H9 (cell line): ENCODE measurements around the gene TPX2. TPM values are rescaled to one million over a fixed set of nuclear protein-coding genes. Genes with fewer than 3 reads are reported as not detected.

Source experiments
- DNase-seq: peaks from one replicate; pipeline ENCODE4 v3.0.0-alpha.2; 2017
- H2AFZ ChIP-seq: one replicate; pipeline ENCODE4 v1.6.1; 2013; ENCODE audit warnings: mild to moderate bottlenecking, low read length, control low read depth, moderate library complexity
- H2AK5ac ChIP-seq: 2 replicates; pipeline ENCODE4 v1.6.1; 2013; ENCODE audit warnings: low read length, control low read depth, mixed read lengths; ENCODE audit not compliant: insufficient read length
- H2BK120ac ChIP-seq: one replicate; pipeline ENCODE4 v1.6.1; 2013; ENCODE audit warnings: low read depth, mild to moderate bottlenecking, low read length, control low read depth, inconsistent platforms; ENCODE audit not compliant: poor library complexity, severe bottlenecking
- H2BK12ac ChIP-seq: 2 replicates; pipeline ENCODE4 v1.6.1; 2013; ENCODE audit warnings: low read length, control low read depth, mixed read lengths, low read depth; ENCODE audit not compliant: insufficient read length
- H2BK15ac ChIP-seq: 2 replicates; pipeline ENCODE4 v1.6.1; 2013; ENCODE audit warnings: low read depth, low read length, control low read depth
- H2BK20ac ChIP-seq: one replicate; pipeline ENCODE4 v1.6.1; 2013; ENCODE audit warnings: low read depth, mild to moderate bottlenecking, low read length, control low read depth, inconsistent platforms; ENCODE audit not compliant: poor library complexity, severe bottlenecking
- H2BK5ac ChIP-seq: 2 replicates; pipeline ENCODE4 v1.6.1; 2013; ENCODE audit warnings: low read length, control low read depth, mixed read lengths; ENCODE audit not compliant: insufficient read length
- H3K14ac ChIP-seq: 2 replicates; pipeline ENCODE4 v1.6.1; 2013; ENCODE audit warnings: low read length, control low read depth; ENCODE audit not compliant: insufficient read depth
- H3K18ac ChIP-seq: 2 replicates; pipeline ENCODE4 v1.6.1; 2013; ENCODE audit warnings: low read depth, mild to moderate bottlenecking, mixed read lengths, low read length, control low read depth; ENCODE audit not compliant: insufficient read length
- H3K23ac ChIP-seq: 2 replicates; pipeline ENCODE4 v1.6.1; 2013; ENCODE audit warnings: low read length, control low read depth, mixed read lengths, low read depth; ENCODE audit not compliant: insufficient read length
- H3K23me2 ChIP-seq: 2 replicates; pipeline ENCODE4 v1.6.1; 2013; ENCODE audit warnings: low read depth, mild to moderate bottlenecking, mixed read lengths, low read length, control low read depth; ENCODE audit not compliant: insufficient read length, poor library complexity, severe bottlenecking
- H3K27ac ChIP-seq: 2 replicates; pipeline ENCODE4 v1.5.1; 2013; ENCODE audit warnings: low read length, control low read depth, mixed read lengths, low read depth; ENCODE audit not compliant: insufficient read length
- H3K27me3 ChIP-seq: 2 replicates; pipeline ENCODE4 v1.6.1; 2013; ENCODE audit warnings: low read length, control low read depth, inconsistent platforms; ENCODE audit not compliant: insufficient read depth
- H3K4ac ChIP-seq: 2 replicates; pipeline ENCODE4 v1.6.1; 2013; ENCODE audit warnings: low read depth, mild to moderate bottlenecking, control low read depth, inconsistent platforms, low read length, moderate library complexity
- H3K4me1 ChIP-seq: 2 replicates; pipeline ENCODE4 v1.6.1; 2013; ENCODE audit warnings: low read length, control low read depth, inconsistent platforms; ENCODE audit not compliant: insufficient read depth
- H3K4me2 ChIP-seq: 2 replicates; pipeline ENCODE4 v1.6.1; 2013; ENCODE audit warnings: low read length, control low read depth, mixed read lengths; ENCODE audit not compliant: insufficient read length, insufficient read depth
- H3K56ac ChIP-seq: 2 replicates; pipeline ENCODE4 v1.6.1; 2013; ENCODE audit warnings: low read depth, mild to moderate bottlenecking, mixed read lengths, low read length, control low read depth; ENCODE audit not compliant: insufficient read length
- H3K79me1 ChIP-seq: 2 replicates; pipeline ENCODE4 v1.6.1; 2013; ENCODE audit warnings: low read depth, mild to moderate bottlenecking, moderate library complexity, low read length, control low read depth, inconsistent platforms; ENCODE audit not compliant: insufficient read depth, poor library complexity, severe bottlenecking
- H3K79me2 ChIP-seq: 2 replicates; pipeline ENCODE4 v1.6.1; 2013; ENCODE audit warnings: low read length, control low read depth, inconsistent platforms; ENCODE audit not compliant: insufficient read depth
- H3K9ac ChIP-seq: 2 replicates; pipeline ENCODE4 v1.6.1; 2013; ENCODE audit warnings: low read length, control low read depth, mixed read lengths; ENCODE audit not compliant: insufficient read length; ENCODE audit errors: extremely low read depth
- H3K9me3 ChIP-seq: one replicate; pipeline ENCODE4 v1.6.1; 2013; ENCODE audit warnings: low read depth, low read length, inconsistent platforms; ENCODE audit not compliant: control insufficient read depth
- H3T11ph ChIP-seq: one replicate; pipeline ENCODE4 v1.6.1; 2013; ENCODE audit warnings: mild to moderate bottlenecking, low read length, control low read depth, inconsistent platforms
- H4K20me1 ChIP-seq: one replicate; pipeline ENCODE4 v1.6.1; 2013; ENCODE audit not compliant: control insufficient read depth, insufficient read length, insufficient read depth
- H4K5ac ChIP-seq: 2 replicates; pipeline ENCODE4 v1.6.1; 2013; ENCODE audit warnings: low read depth, mild to moderate bottlenecking, mixed read lengths, low read length, control low read depth; ENCODE audit not compliant: insufficient read length
- H4K8ac ChIP-seq: replicated peaks from 2 replicates; pipeline ENCODE4 v1.6.1; 2013; ENCODE audit warnings: low read length, control low read depth, mixed read lengths, low read depth; ENCODE audit not compliant: insufficient read length
- H4K91ac ChIP-seq: 2 replicates; pipeline ENCODE4 v1.6.1; 2013; ENCODE audit warnings: low read depth, mild to moderate bottlenecking, moderate library complexity, mixed read lengths, low read length, control low read depth; ENCODE audit not compliant: insufficient read length
- H3K27ac Mint-ChIP-seq, 3 experiments: 2 replicates in 2 of 3; 3 replicates in 1 of 3; pipeline ENCODE4 v1.8.0; 2020 to 2021; ENCODE audit warnings: mixed read lengths in 3 of 3, mild to moderate bottlenecking in 1 of 3, moderate library complexity in 1 of 3
- H3K27me3 Mint-ChIP-seq: 2 replicates; pipeline ENCODE4 v1.8.0; 2021; ENCODE audit warnings: low read depth, mild to moderate bottlenecking, moderate library complexity, mixed read lengths
- H3K36me3 Mint-ChIP-seq, 3 experiments: 2 replicates in 2 of 3; 3 replicates in 1 of 3; pipeline ENCODE4 v1.8.0; 2020 to 2021; ENCODE audit warnings: low read depth in 3 of 3, mixed read lengths in 3 of 3; ENCODE audit not compliant: insufficient read depth in 1 of 3
- H3K4me1 Mint-ChIP-seq, 2 experiments: 2 replicates each; pipeline ENCODE4 v1.8.0; 2020; ENCODE audit warnings: mixed read lengths in 2 of 2
- H3K4me3 Mint-ChIP-seq, 2 experiments: 2 replicates in 1 of 2; 3 replicates in 1 of 2; pipeline ENCODE4 v1.8.0; 2020 to 2021; ENCODE audit warnings: mild to moderate bottlenecking in 2 of 2, mixed read lengths in 2 of 2, moderate library complexity in 1 of 2
- H3K9me3 Mint-ChIP-seq, 2 experiments: 2 replicates in 1 of 2; 3 replicates in 1 of 2; pipeline ENCODE4 v1.8.0; 2020; ENCODE audit warnings: mild to moderate bottlenecking in 2 of 2, mixed read lengths in 2 of 2, moderate library complexity in 1 of 2
- CTCF ChIP-seq: fragments of 200-600 bp; sonication (generic); conservative IDR thresholded peaks from 3 replicates; pipeline ENCODE4 v1.8.0; 2021; ENCODE audit warnings: antibody characterized with exemption, mild to moderate bottlenecking
- WGBS: extraction: QIAGEN DNeasy Blood & Tissue Kit; methylation state at CpG from one replicate; pipeline ENCODE4 v1.1.7; 2013; ENCODE audit warnings: missing lambda C conversion rate, low lambda C conversion rate, mixed read lengths; ENCODE audit not compliant: insufficient read length; ENCODE audit errors: extremely low coverage; 5-methylcytosine and 5-hydroxymethylcytosine counted together
- total RNA-seq: library from RNA; stranded (reverse); gene quantifications from 2 replicates; pipeline ENCODE4 v1.2.1, GENCODE V29; 2021

Gene TPX2
- total RNA-seq, 1 experiment from 2014 or later = 161 TPM

- Histone ChIP-seq H3K4ac (no peak overlapping the region), H3K18ac (no peak overlapping the region), H4K20me1 (no peaks in the 10 kb centered on the region), H3K79me2 (no peaks in the 10 kb centered on the region), H2BK5ac (no peak overlapping the region), H2AK5ac (no peak overlapping the region), H4K5ac (no peak overlapping the region), H3K4me1 (no peaks in the 10 kb centered on the region), H3T11ph (no peak overlapping the region), H2BK20ac (no peak overlapping the region), H3K27ac (no peak overlapping the region), H3K9me3 (no peaks in the 10 kb centered on the region), H3K23ac (no peak overlapping the region), H2BK15ac (no peak overlapping the region), H3K56ac (no peak overlapping the region), H3K27me3 (no peaks in the 10 kb centered on the region), H2AFZ (no peak overlapping the region), H3K9ac (no peak overlapping the region), H4K8ac (no peak overlapping the region), H3K4me2 (no peak overlapping the region), H3K79me1 (no peaks in the 10 kb centered on the region), H3K14ac (no peak overlapping the region), H2BK120ac (no peak overlapping the region), H2BK12ac (no peak overlapping the region), H3K23me2 (no peaks in the 10 kb centered on the region), H4K91ac (no peak overlapping the region)
- Mint-ChIP-seq H3K4me1 (peaks cover 16% of the 10 kb centered on the region in 2 experiments), H3K27ac (no peak overlapping the region; a peak in 1 of 7 replicates), H3K36me3 (no peaks in the 10 kb centered on the region), H3K27me3 (peaks cover 2% of the 10 kb centered on the region), H3K4me3 (no peak overlapping the region), H3K9me3 (no peaks in the 10 kb centered on the region)
- DNase-seq = no peak
- no peak for TF ChIP-seq CTCF
- WGBS = no CpG with 5 or more reads among the region's 6 CpGs
Observed at GRCh38 chr20:31831211-31831610, 92.1 kb downstream of the TPX2 start.
